HG03354 (cell line): ENCODE measurements around the gene ZNF524.
"Not testable (repeated sequence)": the region's sequence is repeated elsewhere in the genome, so short reads cannot be mapped to it uniquely, and the experiment has no call there.

Source experiments
- ATAC-seq: cut with Tn5 transposase; IDR thresholded peaks from one replicate; pipeline ENCODE4 v1.9.1; 2021; ENCODE audit warnings: mild to moderate bottlenecking; ENCODE audit not compliant: unreplicated experiment, poor library complexity, severe bottlenecking

Gene ZNF524

DNA sequence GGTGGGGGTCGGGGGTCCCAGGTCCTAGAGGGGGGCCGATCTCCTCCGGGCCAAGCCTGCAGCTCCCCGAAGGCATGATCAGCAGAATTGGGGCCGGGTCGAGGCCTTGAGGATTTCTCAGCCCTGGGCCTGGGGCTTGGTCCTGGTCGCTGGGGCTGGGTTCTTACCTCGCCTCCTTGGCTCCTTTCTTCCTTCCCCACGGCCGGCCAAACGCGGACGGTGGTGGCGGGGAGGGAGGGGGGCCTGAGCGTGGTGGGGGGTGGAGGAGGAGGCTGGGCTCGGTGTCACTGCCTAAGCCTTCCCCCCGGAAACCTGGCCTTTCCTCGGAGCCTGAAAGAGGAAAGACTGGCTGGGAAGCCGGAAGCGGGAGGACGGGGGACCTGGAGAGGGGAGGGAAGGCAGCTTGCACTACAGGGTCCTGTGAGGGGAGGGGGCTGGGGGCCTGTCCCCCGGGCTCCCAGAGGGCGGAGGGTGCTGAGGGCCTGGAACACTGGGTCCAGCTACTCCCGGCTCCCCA is 19.4 kb upstream of the ZNF524 start, which contains the start of gene ZNF579:
ZNF579 (minus strand) TSS at position 221 of the 517 bp plus-strand sequence. CDS start 1,209 bp downstream, outside the sequence.
- ATAC-seq = peak; percentile 59

DNA sequence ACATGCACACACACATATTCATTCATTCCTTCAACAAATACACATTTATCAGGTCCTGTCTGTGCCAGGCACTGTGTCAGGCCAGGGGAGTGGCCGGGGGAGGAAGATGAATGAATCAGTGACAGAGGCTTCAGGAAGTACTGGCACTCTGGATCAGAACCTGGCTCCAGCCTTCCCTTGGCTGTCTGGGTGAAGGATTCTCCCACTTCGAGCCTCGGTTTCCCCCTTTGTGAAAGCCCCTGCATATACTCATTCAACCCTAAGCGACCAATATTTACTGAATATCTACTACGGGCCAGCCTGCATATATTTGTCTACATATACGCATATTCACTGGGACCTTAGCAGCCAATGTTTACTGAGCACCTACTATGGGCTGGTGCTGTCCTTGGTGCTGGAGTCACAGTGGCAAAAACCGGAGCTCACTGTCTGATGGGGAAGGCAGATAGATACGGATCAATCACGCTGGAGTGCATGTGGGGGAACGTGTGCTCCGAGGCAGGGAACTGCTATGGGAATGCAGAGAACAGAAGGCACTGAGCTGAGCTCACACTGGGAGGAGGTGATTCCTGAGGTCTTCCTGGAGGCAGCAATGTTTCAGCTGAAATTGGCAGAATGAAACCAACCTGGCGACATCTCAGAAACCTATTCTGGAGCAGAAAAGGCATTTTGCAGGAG is 18.8 kb upstream of the ZNF524 start:
- no peak for ATAC-seq

DNA sequence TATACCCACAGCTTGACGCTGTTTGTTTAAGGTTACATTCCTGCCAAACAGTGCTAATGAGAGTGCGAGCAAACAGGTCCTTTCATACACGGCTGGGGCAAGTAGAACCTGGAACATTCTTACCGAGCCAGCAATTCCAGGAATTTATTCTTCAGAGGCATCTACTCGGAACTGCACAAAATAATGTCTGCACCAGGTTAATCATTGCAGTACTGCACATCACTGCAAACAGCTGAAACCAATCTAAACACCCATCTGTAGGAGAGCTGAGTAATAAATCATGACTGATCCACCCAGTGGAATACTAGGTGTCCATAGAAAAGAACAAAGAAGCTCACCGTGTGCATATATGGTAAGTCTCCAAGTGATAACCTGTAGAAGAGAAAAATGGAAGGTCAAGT is 18.3 kb upstream of the ZNF524 start:
- ATAC-seq = no peak

DNA sequence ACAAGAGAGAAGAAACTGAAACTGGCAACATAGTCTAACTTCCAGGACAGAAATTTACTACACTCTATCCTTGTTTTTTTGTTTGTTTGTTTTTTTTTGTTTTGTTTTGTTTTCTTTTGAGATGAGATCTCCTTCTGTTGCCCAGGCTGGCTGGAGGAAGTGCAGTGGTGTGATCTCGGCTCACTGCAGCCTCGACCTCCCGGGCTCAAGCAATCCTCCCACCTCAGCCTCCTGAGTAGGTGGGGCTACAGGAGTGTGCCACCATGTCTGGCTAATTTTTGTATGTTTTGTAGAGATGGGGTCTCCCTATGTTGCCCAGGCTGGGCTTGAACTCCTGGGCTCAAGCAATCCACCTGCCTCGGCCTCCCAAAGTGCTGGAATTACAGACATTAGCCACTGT is 17.8 kb upstream of the ZNF524 start:
- ATAC-seq = not testable (repeated sequence)

DNA sequence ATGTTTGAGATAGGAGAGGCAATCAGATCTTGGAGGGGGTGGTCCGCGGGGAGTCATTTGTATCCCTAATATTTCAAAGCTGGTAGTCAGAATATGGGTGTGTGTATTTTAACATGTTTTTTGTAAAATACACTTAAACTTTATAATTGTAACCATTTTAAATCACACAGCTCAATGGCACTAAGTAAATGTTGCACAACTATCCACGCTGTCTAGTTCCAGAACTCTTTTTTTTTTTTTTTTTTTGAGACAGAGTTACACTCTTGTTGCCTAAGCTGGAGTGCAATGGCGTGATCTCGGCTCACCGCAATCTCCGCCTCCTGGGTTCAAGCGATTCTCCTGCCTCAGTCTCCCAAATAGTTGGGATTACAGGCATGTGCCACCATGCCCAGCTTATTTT is 16.2 kb upstream of the ZNF524 start:
- ATAC-seq = not testable (repeated sequence)

DNA sequence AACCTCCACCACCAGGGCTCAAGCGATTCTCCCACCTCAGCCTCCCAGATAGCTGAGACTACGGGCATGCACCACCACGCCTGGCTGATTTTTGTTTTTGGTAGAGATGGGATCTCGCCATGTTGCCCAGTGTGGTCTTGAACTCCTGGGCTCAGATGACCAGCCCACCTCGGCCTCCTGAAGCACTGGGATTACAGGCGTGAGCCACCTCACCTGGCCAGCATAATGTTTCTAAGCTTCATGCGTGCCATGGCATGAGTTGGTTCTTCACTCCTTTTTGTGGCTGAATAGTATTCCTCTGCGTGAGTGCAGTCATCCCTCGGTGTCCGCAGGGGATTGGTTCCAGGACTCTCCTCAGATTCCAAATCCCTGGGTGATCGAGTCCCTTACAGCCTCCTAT is 15.2 kb upstream of the ZNF524 start:
- no peak for ATAC-seq

DNA sequence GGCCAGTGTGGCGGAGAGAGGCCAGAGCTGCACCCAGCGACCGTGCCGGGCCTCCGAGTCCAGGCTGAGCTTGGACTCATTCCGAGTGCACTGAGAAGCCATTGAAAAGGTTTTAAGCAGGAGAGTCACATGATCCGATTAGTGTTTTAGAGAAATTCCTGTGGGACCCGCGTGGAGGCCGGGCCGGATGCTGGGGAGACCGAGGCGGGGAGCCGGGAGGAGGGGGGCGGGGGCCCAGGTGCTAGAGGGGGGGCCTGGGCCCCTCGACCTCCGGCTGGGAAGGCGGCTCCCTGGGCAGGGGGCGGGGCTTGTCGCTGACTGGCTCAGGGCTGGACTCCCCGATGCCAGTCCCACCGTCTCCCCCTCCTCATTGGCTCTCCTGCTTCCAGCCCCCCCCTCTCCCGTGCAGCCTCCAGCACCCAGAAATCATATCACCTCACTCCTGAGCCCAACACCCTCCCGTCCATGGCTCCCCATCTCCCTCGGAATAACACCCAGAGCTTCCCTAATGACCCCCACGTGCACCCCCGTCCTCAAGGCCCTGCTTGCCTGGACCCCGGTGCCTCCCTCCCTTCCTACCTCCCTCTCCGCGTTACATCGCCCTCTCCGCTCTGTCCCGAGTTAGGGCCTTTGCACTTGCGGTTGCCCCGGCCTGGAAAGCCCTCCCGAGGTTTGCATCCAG is 14.3 kb upstream of the ZNF524 start:
- ATAC-seq = no peak

DNA sequence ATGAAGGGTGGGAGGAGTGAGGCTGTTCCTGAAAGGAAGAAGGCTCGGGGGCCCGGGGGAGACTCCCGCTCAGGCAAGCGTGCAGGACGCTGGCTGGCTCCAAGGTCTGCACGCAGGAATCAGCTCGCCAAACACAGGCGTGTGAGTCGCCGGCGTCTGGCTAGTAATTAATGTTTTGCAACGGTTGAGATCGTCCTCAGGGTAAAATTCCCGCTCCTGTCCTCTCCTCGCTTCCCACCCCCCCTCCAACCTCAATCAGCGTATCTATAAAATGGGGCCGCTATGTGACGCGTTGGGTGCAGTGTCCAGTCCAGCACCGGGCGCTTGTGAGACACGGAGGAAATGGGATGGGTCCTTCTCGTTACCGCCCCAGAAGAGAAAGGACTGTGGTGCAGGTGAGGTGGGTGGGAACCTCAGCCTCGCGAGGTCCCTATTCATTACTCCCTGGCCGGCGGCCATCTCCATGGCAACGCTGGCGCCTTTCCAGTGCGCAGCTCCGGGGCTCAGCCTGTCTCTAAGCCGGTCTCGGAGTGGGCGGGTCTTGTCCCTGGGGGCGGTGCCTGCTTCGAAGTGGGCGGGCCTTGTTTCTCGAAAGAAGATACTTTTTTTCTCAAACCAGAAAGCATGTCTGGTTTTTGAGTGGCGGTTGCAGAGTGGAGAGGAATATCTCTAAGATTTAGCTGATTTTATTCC is 13.0 kb upstream of the ZNF524 start:
- ATAC-seq = peak; percentile 97

DNA sequence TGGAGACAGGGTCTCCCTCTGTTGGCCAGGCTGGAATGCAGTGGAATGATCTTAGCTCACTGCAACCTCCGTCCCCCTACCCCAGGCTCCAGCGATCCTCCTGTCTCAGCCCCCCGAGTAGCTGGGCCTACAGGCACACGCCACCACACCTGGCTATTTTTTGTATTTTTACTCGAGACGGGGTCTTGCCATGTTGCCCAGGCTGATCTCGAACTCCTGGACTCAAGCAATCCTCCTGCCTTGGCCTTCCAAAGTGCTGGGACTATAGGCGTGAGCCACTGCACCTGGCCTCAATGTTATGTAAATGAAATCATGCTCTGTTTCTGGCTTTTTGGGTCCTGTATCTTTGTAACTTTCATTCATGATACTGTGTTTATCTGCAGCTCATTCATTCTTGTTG is 11.3 kb upstream of the ZNF524 start:
- ATAC-seq = no peak

DNA sequence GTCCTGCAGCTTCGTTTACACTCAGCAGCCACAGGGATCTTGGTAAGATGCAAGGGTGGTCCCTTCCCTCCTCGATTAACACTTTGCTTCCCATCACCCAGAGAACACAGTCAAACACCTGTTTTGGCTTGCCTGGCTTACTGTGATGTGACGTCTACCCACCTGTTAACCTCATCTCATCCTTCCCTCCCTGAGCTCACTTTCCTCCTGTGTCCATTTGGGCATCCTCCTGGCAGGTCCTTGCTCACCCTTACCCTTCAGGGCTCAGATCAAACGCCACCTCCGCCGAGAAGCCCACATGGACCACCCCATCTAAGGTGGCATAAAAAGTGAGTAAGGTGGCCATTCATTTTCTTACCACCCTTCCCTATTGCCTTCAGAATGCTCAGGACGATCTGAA is 10.0 kb upstream of the ZNF524 start:
- ATAC-seq = no peak

DNA sequence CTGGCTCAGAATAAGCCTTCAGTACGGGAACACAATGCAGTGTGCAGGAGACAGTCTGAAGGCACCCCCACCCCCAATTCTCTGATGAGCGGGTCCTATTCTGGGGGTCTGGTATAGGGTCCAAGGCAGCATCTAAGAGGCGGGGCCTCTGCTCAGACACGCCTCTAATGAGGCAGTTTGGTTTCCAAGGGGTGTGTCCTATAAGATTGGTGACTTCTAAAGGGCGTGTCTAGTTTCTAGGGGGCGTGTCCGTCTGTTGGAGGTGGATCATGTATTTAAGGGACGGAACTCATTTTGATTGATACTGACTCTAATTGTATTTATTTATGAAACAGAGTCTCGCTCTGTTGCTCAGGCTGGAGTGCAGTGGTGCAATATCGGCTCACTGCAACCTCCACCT is 9.5 kb upstream of the ZNF524 start:
- ATAC-seq = no peak

DNA sequence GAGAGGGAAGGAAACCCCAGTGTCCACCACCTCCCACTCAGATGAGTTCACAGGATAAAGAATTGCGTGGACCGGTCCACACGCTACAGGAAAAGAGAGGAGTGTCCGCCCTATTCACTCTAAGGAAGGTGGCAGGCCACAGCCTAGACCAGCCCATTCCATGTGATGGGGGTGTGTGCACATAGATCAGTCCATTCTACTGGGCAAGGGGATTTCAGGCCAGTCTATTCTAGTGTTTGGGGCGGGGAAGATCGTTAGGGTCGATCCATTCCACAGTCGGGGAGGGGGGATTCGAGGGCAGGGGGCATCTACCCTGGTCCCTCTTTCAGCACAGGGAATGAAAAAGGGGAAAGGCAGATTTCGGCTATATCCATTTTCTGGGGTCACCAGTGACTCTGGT is 8.5 kb upstream of the ZNF524 start:
- no peak for ATAC-seq

DNA sequence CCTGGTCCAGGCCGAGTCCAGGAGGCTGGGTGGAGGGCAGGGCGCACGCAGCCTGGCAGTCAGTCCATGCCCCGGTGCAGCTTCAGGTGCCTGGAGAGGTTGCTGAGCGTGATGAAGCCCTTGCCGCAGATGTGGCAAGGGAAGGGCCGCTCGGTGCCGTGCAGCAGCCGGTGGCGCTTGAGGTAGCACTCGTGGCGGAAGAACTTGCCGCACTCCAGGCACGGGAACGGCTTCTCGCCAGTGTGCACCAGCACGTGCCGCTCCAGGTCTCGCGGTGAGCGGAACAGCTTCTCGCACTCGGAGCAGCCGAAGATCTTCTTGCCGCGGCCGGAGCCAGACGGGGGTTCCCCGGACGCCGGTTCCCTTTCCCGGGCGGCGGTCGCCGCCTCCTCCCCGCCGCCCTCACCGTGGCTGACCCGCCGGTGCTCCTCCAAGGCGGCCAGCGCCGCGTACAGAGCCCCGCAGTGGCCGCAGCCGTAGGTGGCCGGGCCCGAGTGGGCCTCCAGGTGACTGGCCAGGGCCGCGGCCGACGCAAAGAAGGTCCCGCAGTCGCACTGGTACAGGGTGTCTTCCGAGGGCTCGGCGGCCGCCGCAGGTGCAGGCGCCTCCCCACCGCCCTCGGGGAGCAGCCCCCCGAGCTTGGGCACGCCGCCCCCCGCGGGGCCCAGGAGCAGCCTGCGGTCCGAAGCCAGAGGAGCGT is 7.5 kb upstream of the ZNF524 start:
- no peak for ATAC-seq

DNA sequence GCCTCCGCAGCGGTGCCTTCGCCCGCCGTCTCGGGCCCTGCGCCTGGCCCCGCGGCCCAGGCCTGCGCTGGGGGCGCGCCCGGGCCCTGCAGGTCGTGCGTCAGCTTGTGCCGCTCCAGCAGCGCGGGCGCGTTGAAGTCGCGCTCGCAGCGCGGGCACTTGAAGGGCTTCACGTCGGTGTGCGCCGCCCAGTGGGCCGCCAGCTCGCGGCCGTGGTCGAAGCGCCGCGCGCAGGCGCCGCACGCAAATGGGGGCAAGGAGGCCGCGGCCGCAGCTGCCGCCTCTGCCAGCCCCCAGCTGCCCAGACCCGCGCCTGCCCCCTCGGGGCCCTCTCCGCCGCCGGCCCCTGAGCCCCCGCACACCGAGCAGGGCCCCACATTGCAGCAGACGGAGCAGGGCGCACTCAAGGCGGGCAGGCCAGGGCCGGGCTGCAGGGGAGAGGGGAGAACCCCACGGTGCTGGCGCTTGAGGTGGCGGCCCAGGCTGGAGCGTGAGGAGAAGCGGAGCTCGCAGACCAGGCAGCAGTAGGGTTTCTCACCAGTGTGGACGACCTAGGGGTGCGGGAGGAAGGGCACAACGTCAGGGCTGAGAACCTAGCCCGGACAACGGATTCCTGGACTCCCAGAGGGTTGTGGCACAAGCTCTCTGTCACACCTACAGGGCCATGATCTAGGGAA is 6.9 kb upstream of the ZNF524 start:
- ATAC-seq = no peak

DNA sequence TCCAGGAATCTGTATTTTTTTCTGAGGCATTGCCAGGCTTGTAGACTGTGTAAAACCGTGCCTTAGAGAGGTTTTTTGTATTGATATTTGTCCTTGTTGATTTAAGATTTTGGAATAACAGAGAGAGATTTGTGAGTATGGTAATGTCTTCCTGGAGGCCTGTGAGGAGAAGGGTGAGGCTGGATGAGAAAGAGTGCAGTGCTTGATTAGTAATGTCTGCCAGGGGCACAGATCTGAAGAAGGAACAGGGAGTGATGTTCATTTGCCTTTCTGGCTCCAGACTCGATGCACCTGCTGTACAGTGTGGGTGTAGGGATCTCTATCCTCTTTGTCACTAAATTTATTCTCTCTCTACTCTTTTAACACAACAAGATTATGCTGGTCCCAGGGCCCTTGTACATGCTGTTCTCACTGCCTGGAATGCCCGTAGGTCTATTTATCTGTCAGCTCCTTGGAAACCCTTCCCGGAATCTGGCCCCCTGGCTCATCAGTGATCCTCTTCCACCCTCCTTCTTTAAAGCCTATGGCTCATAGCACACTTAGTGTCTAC is 5.0 kb upstream of the ZNF524 start:
- no peak for ATAC-seq

DNA sequence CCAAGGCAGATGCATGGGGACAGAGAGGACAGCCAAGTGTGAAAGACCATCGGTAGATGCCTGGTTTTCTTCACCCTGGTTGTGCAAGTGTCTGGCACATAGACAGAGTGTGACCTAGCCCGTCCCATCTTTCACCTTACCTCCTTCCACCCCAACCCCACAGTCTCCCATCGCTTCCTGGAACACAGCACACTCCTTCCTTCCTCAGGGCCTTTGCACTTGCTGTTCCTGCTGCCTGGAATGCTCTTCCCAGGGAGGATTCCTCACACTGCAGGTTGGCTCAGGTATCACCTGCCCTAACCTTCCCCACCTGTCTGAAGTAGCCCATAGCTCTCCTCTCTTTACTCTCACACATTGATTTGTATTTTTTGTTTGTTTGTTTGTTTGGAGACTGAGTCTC is 3.8 kb upstream of the ZNF524 start:
- ATAC-seq = no peak

DNA sequence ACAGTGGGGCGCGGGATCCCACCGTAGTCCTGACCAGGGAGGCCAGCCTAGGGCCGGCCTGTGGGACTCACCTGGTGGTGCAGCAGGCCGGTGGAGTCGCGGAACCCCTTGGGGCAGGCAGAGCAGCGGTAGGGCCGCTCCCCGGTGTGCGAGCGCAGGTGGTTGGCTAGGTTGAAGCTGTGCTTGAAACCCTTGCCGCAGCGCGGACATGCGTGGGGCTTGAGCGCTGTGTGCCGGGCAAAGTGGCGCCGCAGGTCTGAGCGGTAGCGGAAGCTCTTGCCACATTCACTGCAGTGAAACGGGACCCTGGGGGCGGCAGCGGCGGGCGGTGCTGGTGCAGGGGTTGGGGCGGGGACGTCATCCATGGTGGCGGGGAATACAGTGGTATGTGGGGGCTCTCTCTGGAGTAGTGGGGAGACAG is 2.6 kb upstream of the ZNF524 start:
- no peak for ATAC-seq

DNA sequence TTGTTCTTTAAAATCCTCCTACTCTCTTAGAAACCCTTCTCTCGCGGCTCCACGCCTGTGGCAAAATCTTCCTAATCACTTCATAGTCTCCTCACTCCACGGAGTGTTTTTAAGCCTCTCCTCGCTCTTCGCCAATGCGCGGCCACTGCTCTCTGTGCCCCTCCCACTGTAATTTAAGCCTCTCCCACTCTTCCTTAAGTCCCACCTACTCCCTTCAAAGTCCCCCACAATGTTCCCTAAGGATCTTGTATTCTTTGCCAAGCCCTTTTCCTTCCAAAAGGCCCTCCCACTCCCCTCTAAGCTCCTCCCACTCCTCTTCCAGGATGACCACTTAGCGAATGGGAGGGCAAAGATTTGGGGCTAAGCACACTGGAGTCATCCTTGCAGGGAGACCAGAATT is 2.1 kb upstream of the ZNF524 start:
- no peak for ATAC-seq

DNA sequence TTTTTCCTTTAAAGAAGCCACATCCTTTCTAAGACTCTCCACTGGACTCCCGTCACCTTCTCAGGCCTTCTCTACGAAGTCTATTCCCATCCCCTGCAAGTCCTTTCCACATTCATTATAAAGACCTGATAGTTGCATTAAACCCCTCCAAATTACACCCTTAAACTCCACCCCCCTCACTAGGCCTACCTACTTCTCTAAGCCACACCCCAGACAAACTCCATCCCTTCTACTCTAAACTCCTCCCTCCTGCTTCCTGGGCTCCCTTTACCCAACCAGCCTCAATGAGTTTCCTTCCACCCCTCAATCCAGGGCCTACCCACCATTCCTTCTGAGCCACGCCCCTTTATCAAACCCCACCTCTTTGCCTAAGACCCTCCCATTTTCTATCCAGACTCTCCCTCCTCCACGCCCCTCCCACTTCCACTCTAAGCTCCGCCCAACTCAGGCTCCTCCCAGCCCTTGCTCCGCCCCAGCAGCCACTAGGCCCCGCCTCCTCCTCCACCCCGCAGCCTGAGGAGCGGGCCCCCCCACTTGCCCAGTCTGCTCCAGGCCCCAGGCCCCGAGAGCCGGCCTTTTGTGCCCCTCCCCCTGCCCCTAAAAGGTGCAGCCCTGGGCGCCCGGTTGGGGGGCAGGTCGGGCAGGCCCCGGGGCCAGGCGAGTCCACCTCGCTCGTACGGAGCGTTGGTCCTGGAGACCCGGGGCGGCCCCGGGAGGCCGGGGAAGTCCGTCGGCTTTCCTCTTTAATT is 1.2 kb upstream of the ZNF524 start:
- peak; percentile 58 for ATAC-seq
